Thyroid gland (tissue), 4 donors: ENCODE measurements around the gene ATF2.

Experiments
- POLR2A ChIP-seq, 2 donors: fragments of 450-650 bp; IDR thresholded peaks; one replicate each; pipeline ENCODE4 v1.6.1; 2017; ENCODE audit warnings: antibody characterized with exemption in 2 of 2, mild to moderate bottlenecking in 2 of 2, moderate library complexity in 1 of 2
- TF ChIP-seq, protein P1 (sequence below), 6 experiments: fragments of 200-600 bp in 3 of 6; fragments of 450-650 bp in 3 of 6; sonication (generic) in 3 of 6; IDR thresholded peaks; one replicate each; pipeline ENCODE4 v1.5.1; 2016 to 2019; ENCODE audit warnings: antibody characterized with exemption in 6 of 6, mild to moderate bottlenecking in 2 of 6, inconsistent platforms in 1 of 6, moderate library complexity in 1 of 6

DNA sequence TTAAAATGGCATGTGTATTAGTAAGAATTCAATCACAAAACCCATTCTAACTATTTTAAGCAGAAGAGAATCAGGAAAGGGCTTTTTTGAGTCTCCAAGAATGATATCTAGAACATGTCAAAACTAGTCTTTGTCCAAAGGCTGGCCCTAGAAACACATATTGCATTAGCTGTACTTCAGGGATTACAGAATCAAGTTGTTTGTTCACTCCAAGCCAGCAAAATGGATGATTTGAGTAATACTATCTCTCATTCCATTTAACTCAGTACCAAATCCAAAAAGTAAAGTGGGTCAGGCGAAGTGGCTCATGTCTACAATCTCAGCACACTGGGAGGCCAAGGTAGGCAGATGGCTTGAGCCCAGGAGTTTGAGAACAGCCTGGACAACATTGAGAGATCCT is 41.3 kb downstream of the ATF2 start:
- TF ChIP-seq, protein P1, sequence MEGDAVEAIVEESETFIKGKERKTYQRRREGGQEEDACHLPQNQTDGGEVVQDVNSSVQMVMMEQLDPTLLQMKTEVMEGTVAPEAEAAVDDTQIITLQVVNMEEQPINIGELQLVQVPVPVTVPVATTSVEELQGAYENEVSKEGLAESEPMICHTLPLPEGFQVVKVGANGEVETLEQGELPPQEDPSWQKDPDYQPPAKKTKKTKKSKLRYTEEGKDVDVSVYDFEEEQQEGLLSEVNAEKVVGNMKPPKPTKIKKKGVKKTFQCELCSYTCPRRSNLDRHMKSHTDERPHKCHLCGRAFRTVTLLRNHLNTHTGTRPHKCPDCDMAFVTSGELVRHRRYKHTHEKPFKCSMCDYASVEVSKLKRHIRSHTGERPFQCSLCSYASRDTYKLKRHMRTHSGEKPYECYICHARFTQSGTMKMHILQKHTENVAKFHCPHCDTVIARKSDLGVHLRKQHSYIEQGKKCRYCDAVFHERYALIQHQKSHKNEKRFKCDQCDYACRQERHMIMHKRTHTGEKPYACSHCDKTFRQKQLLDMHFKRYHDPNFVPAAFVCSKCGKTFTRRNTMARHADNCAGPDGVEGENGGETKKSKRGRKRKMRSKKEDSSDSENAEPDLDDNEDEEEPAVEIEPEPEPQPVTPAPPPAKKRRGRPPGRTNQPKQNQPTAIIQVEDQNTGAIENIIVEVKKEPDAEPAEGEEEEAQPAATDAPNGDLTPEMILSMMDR (IDR thresholded peaks at IDR 0.05), result no peak
- no peak for TF ChIP-seq POLR2A (IDR thresholded peaks at IDR 0.05)
